ENCODE data around the gene SSC5D.

- no peak for TF ChIP-seq CTCF (IDR thresholded peaks at IDR 0.05)
- TF ChIP-seq ZFX (IDR thresholded peaks at IDR 0.05; ENCODE audit: borderline replicate concordance): no peak
Measured at GRCh38 chr19:55566823-55567222, 78.6 kb downstream of the SSC5D start.

All from 22Rv1 (cell line).